Activated T-cell treated with anti-CD3 and anti-CD28 coated beads for 48 hours (primary cell): Measurements from ENCODE around the gene ZNF236.

Source experiments
- DNase-seq: peaks from one replicate; pipeline ENCODE4 v3.0.0-alpha.2; 2020; ENCODE audit warnings: low read depth

ZNF236 gene

GRCh38 chr18:76973520-76974266, 151.3 kb downstream of the ZNF236 start:
- DNase-seq, result no peak

DNA sequence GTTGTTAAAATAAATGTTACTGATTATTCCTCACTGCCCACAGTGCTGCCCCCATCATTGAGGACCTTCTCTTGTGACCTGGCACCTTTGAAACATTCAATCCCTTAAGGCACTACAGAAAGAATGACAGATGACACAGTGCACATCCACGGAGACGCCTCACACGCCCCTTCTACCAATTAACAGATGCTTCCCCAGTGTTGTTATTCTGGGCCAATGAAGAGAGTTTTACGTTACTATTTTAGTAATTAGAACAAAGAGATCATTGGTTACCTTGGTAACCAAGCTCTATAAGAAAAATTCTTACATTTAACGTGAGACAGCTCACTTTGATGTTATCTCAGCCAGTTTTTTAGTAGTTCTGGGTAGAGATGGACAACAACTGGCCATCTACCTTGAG, 152.0 kb downstream of the ZNF236 start:
- DNase-seq, result no peak

- DNase-seq, result no peak
Observed at GRCh38 chr18:76975577-76976110, 153.3 kb downstream of the ZNF236 start.

DNA sequence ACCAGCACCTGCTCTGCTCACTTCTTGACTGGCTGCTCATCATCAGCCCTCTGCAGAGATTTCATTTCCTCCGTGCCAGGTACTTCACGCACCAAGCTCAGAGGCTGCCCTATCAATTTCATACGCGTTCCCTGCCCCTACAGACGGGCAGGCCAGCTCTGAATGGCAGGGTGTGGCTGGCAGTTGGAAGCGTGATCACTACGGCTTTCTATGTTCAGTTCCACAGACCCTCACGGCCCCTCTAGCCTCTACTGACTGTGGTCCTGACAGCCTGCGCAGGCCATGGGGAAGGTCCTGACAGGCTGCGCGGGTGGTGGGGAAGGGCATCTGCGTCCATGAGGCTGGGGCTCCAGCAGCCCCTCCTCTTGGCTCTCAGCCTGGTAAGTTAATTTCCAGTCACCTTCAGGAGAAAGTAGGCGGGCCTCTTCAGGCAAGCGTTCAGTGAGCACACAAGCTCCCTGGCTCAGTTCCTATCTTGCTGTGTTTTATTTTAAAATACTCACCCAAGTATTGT, 154.8 kb downstream of the ZNF236 start:
- DNase-seq, result no peak

DNA sequence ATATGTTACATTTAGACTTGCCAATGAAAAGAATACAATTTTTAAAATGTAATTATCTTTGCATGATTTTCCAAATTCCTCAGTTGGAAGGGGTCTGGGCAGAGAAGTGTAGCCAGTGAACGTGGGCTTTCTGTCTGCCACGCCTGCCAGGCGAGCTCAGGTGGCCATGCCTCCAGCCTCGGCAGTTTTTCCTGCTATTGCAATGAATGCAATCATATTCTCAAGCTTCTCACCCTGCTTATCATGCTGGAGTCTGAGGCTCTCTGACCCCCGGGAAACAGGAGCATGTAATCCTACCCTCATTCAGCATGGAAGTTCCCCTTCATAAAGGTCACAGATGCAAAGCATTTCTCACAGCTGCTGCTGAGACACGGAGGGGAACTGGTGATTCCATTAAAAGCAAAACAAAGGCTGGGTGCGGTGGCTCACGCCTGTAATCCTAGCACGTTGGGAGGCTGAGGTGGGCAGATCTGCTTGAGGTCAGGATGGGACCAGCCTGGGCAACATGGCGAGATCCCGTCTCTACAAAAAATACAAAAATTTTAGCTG, 155.4 kb downstream of the ZNF236 start:
- DNase-seq, result no peak

- DNase-seq, result no peak
Observed at GRCh38 chr18:76978616-76979015, 156.3 kb downstream of the ZNF236 start.

GRCh38 chr18:76979111-76979751, 156.9 kb downstream of the ZNF236 start:
- DNase-seq, result no peak

- no peak for DNase-seq
Observed at GRCh38 chr18:76979906-76980305, 157.5 kb downstream of the ZNF236 start.

GRCh38 chr18:76980663-76981395, 158.5 kb downstream of the ZNF236 start:
- DNase-seq, result no peak

- no peak for DNase-seq
Observed at GRCh38 chr18:76981396-76981968, 159.1 kb downstream of the ZNF236 start.

GRCh38 chr18:76982038-76982437, 159.7 kb downstream of the ZNF236 start:
- DNase-seq, result no peak

DNA sequence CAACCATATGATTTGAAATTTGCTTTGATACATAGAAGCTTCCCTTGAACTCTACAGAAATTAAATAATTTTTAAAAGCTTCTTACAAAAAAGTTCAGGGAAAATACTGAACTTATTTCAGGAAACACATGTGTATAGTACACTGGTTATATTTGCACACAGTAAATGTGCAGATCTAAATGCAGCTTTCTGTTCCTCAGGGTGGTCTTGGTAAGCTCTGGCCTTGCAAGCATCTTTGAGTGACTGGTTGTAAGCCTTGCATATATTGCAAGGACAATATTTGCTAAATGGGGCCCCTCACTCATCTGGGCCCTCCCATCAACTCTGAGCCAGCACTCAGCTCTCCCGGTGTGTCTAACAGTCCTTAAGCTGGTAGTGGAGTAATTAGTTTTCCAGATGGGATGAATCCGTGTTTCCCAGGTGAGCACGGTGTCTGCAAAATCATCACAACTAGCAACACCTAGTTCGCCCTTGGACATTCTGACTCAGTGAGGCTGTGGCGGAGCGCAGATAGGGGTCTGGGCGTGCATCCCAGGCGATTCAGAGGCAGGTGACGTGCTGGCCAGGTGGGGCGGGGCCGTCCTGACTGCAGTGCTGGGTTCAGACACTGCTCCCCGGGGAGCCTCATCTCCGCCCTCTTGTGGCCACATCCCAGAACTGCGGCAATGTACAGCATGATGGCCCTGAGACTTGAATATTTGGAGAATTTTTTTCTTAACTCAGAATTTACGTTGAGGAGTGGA, 160.7 kb downstream of the ZNF236 start:
- DNase-seq, result peak; percentile 85

- no peak for DNase-seq
Observed at GRCh38 chr18:76983613-76984051, 161.3 kb downstream of the ZNF236 start.

- DNase-seq, result no peak
Observed at GRCh38 chr18:76984193-76985155, 162.1 kb downstream of the ZNF236 start.

GRCh38 chr18:76985156-76985950, 163.0 kb downstream of the ZNF236 start:
- DNase-seq, result no peak

- DNase-seq, result no peak
Observed at GRCh38 chr18:76985951-76986236, 163.5 kb downstream of the ZNF236 start.

DNA sequence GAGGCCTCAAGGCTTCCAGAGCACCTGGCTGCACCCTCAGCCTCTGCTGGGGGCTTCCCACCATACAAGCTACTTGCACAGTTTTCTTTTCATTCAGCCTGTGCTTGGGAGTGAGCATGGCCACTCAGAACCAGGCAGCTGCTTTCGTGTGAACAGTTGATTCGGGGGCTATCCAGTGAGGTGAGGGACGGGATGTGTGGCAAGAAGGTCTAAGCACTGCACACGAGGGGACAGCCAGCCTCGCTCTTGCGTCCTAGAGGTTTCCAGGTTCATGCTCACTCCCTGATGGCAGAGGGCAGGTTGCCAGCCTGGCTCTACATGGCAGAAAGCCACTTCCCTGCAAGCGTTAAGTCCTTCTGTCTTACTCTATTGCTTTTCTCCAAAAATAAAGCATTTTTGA, 164.0 kb downstream of the ZNF236 start:
- DNase-seq, result no peak

DNA sequence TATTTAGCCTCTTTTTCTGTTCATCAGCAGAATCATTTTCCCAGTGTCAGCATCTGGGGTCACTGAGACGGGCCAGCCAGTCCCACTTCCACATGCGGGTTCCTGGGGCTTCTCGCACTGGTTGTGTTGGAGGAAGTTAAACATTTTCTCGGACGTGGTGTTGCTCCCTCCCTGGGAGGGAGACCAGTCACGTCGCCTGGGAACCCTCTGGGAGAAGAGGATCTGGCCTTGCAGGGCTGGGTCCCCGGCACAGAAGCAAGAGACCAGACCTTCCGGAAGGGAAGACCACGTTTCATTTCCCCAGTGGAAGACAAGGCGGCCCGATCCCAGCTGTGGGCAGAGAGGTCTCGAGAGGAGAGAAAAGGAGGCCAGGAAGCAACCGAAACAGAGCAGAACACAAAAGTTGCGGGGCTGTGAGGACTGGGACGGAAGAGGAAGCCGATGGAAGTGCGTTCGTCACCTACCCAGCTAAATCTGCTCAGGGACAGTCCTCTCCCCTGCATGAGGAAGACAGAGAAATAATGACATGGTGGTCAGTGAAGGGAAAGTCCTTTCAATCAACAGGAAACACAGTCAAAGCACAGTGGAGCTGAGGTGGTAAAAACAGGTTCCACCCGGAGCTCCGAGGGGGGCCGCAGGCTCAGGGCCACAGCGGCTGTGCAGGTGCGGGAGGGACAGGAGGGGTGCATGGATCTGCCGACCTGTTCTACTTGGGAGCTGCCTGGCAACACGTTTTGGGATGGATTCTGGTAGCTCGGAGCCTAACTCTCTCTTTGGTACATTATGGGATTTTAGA, 165.9 kb downstream of the ZNF236 start:
- no peak for DNase-seq
